Stimulated activated naive B cell treated with anti-CD40 and anti-IgM and Interleukin-4, amounts not matched to agents 10 μg/mL and 1 μg/mL and 100 μg/mL, for 72 hours (primary cell): ENCODE data around the gene CHN2.

ENCODE experiments used
- ATAC-seq, 2 donors: fragments of 150-1000 bp; cut with Tn5 transposase; replicated peaks; 2 replicates each; pipeline ENCODE4 v1.10.0; 2021; ENCODE audit warnings: moderate library complexity in 1 of 2
- DNase-seq: peaks from one replicate; pipeline ENCODE4 v3.0.0; 2021
- H3K27ac Mint-ChIP-seq: one replicate; pipeline ENCODE4 v1.8.0; 2022; ENCODE audit warnings: mild to moderate bottlenecking, mixed read lengths
- H3K27me3 Mint-ChIP-seq, 2 donors: one replicate each; pipeline ENCODE4 v1.8.0; 2022; ENCODE audit warnings: mixed read lengths in 2 of 2
- H3K36me3 Mint-ChIP-seq, 2 donors: one replicate each; pipeline ENCODE4 v1.8.0; 2022; ENCODE audit warnings: mixed read lengths in 2 of 2, mild to moderate bottlenecking in 1 of 2
- H3K4me1 Mint-ChIP-seq, 2 donors: one replicate each; pipeline ENCODE4 v1.8.0; 2022; ENCODE audit warnings: mixed read lengths in 2 of 2, mild to moderate bottlenecking in 1 of 2
- H3K4me3 Mint-ChIP-seq, 2 donors: one replicate each; pipeline ENCODE4 v1.8.0; 2022; ENCODE audit warnings: mild to moderate bottlenecking in 2 of 2, mixed read lengths in 2 of 2, moderate library complexity in 1 of 2
- H3K9me3 Mint-ChIP-seq, 2 donors: one replicate each; pipeline ENCODE4 v1.8.0; 2022; ENCODE audit warnings: mixed read lengths in 2 of 2, mild to moderate bottlenecking in 1 of 2

Gene CHN2

GRCh38 chr7:29284696-29285443, 90.3 kb downstream of the CHN2 start:
- DNase-seq (no peak), ATAC-seq (no peak)
- no peak overlapping the region for H3K27ac Mint-ChIP-seq
- peaks cover 13 to 18% of the 10 kb centered on the region in 2 donors for H3K27me3 Mint-ChIP-seq
- peak overlapping the region in 1 of 2 donors; percentile 22 for H3K4me3 Mint-ChIP-seq
- H3K9me3 Mint-ChIP-seq: peaks cover 0 to 4% of the 10 kb centered on the region in 2 donors
- H3K4me1 Mint-ChIP-seq: peaks cover 28 to 42% of the 10 kb centered on the region in 2 donors
- no peaks in the 10 kb centered on the region for H3K36me3 Mint-ChIP-seq

DNA sequence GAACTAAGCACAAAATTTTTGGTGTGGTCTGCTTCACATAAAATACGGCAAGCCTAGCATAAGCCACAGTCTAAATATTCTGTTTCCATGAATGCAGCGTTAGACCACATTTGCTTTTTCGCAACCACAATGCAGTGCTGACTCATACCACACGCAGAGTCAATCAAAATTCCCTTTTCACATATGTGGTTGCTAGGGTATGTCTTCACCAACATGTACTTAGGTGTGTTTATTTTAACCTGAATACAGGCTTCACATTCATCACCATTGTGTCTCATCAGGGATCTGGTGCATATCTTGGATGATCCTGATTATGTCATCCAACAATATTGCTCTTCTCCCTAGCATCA, 90.8 kb downstream of the CHN2 start:
- peaks cover 12 to 18% of the 10 kb centered on the region in 2 donors for H3K27me3 Mint-ChIP-seq
- peak overlapping the region in 1 of 2 donors; percentile 22 for H3K4me3 Mint-ChIP-seq
- no peak overlapping the region for H3K27ac Mint-ChIP-seq
- H3K9me3 Mint-ChIP-seq: peaks cover 0 to 4% of the 10 kb centered on the region in 2 donors
- no peaks in the 10 kb centered on the region for H3K36me3 Mint-ChIP-seq
- peaks cover 33 to 48% of the 10 kb centered on the region in 2 donors for H3K4me1 Mint-ChIP-seq
- DNase-seq: peak; percentile 52
- ATAC-seq: peak; percentile 75 to 78

DNA sequence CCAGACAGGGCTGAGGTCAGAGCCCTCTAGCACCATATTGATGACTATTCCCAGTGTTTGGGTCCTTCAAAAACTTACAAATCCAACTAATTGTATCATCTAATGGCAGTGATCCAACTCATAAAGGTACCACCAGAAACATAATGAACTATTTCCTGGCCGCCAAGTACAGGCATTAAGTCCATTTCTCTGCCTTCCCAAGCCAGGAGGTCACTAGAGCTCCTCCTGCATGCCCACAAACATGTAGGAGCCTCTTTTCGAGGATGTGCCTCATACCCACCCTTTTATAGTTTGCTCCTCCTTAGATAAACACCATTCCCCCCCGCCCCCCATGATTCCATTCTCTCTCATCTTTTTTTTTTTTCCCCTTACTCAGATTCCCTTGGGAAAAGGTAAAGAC, 91.3 kb downstream of the CHN2 start:
- H3K4me1 Mint-ChIP-seq: peaks cover 33 to 48% of the 10 kb centered on the region in 2 donors
- peaks cover 12 to 18% of the 10 kb centered on the region in 2 donors for H3K27me3 Mint-ChIP-seq
- H3K36me3 Mint-ChIP-seq: no peaks in the 10 kb centered on the region
- H3K4me3 Mint-ChIP-seq: no peak overlapping the region
- DNase-seq: no peak
- ATAC-seq: no peak
- H3K9me3 Mint-ChIP-seq: peaks cover 0 to 4% of the 10 kb centered on the region in 2 donors
- peak overlapping the region; percentile 14 for H3K27ac Mint-ChIP-seq

DNA sequence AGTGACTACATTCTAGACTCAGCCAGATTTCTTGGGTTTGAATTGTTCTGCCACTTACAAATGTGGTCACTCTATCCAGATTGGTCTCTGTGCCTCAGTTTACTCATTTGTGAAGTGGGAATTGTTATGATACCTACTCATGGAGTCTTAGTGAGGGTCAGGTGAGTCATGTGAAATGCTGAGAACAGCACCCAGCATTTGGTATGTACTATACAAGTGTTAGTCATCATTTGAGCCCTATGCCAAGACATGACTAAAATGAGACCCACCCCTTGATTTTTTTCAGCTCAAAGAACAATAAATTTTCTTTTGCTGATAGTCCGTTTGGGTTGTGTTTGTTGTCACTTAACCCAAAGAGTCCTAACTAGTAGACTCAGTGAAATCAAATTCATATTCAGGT, 92.8 kb downstream of the CHN2 start:
- peaks cover 34 to 48% of the 10 kb centered on the region in 2 donors for H3K4me1 Mint-ChIP-seq
- H3K27me3 Mint-ChIP-seq: peaks cover 12 to 18% of the 10 kb centered on the region in 2 donors
- no peak for ATAC-seq
- no peaks in the 10 kb centered on the region for H3K36me3 Mint-ChIP-seq
- no peak overlapping the region for H3K4me3 Mint-ChIP-seq
- peaks cover 0 to 4% of the 10 kb centered on the region in 2 donors for H3K9me3 Mint-ChIP-seq
- no peak for DNase-seq
- H3K27ac Mint-ChIP-seq: no peak overlapping the region

DNA sequence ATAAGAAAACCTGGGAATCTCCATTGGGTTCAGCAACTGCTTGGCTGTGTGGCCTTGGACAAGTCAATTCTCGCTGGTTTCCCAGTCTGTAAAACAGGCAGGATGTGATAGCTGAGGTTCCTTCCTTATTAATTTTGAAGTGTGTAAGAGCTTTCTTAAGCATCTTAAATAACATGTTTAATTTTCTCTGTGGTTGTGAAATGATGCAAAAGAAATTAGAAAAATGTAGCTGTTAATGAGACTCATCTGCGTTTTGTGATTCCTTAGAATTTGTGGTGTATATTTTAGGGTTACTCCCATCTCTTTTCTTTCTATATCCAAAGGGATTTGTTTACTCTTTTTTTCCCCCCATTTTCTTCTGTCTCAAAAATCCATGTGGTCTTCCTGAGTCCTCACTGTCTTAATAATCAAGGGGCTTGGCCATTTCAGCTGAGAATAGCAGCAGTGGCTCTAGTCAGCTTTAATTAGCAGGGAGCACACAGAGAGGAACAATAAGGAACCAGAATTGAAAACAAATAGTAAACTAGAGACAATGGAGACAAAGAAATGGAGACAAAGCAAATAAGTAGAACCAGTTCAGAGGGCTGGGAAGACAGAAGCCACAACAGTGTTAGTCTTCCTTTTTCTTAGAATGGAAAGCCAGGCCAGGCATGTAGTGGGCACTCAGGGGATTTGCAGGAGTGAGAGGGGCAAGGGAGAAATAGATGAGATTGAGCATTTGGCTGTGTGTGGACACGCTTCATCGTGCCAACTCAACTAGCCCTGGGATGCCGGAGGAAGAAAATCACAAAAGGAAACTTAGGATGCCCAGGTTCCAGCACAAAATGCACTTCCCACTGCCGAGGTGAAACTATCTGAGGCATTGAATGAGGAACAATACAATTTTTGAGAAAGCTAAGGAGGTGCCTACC, 93.9 kb downstream of the CHN2 start:
- Mint-ChIP-seq H3K27ac (no peak overlapping the region), H3K4me3 (no peak overlapping the region), H3K4me1 (peaks cover 29 to 40% of the 10 kb centered on the region in 2 donors), H3K27me3 (peaks cover 12 to 22% of the 10 kb centered on the region in 2 donors), H3K9me3 (peaks cover 0 to 4% of the 10 kb centered on the region in 2 donors), H3K36me3 (no peaks in the 10 kb centered on the region)
- DNase-seq: no peak
- ATAC-seq: no peak

- peak overlapping the region; percentile 86 for H3K27ac Mint-ChIP-seq
- peaks cover 0 to 4% of the 10 kb centered on the region in 2 donors for H3K9me3 Mint-ChIP-seq
- no peak for DNase-seq
- H3K4me1 Mint-ChIP-seq: peaks cover 29 to 40% of the 10 kb centered on the region in 2 donors
- peak overlapping the region; percentile 2 to 63 for H3K4me3 Mint-ChIP-seq
- H3K27me3 Mint-ChIP-seq: peaks cover 12 to 24% of the 10 kb centered on the region in 2 donors
- no peaks in the 10 kb centered on the region for H3K36me3 Mint-ChIP-seq
- peak; percentile 83 to 86 for ATAC-seq
Observed at GRCh38 chr7:29289156-29290021, 94.8 kb downstream of the CHN2 start.

DNA sequence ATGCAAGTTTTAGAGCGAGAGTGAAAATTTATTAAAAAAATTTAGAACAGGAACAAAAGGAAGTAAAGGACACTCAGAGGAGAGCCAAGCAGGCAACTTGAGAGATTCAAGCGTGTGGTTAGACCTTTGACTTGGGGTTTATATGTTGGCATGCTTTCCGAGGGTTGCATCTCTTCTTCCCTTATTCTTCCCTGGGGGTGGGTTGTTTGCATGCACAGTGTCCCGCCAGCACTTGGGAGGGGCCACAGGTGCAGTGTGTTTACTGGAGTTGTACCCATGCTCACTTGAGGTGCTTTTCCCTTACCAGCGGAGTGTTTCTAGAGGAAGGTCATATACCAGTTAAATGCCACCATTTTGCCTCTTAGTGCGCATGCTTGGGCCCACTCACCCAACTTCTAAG, 96.3 kb downstream of the CHN2 start:
- Mint-ChIP-seq H3K36me3 (no peaks in the 10 kb centered on the region), H3K27ac (no peak overlapping the region), H3K27me3 (peaks cover 8 to 19% of the 10 kb centered on the region in 2 donors), H3K9me3 (peaks cover 0 to 4% of the 10 kb centered on the region in 2 donors), H3K4me1 (peaks cover 19 to 28% of the 10 kb centered on the region in 2 donors), H3K4me3 (no peak overlapping the region)
- ATAC-seq: no peak
- DNase-seq: no peak

GRCh38 chr7:29291723-29292618, 97.4 kb downstream of the CHN2 start:
- Mint-ChIP-seq H3K27me3 (peaks cover 6 to 20% of the 10 kb centered on the region in 2 donors), H3K36me3 (no peaks in the 10 kb centered on the region), H3K4me3 (no peak overlapping the region), H3K4me1 (peaks cover 18 to 23% of the 10 kb centered on the region in 2 donors), H3K27ac (no peak overlapping the region), H3K9me3 (peaks cover 0 to 4% of the 10 kb centered on the region in 2 donors)
- ATAC-seq (no peak), DNase-seq (no peak)

DNA sequence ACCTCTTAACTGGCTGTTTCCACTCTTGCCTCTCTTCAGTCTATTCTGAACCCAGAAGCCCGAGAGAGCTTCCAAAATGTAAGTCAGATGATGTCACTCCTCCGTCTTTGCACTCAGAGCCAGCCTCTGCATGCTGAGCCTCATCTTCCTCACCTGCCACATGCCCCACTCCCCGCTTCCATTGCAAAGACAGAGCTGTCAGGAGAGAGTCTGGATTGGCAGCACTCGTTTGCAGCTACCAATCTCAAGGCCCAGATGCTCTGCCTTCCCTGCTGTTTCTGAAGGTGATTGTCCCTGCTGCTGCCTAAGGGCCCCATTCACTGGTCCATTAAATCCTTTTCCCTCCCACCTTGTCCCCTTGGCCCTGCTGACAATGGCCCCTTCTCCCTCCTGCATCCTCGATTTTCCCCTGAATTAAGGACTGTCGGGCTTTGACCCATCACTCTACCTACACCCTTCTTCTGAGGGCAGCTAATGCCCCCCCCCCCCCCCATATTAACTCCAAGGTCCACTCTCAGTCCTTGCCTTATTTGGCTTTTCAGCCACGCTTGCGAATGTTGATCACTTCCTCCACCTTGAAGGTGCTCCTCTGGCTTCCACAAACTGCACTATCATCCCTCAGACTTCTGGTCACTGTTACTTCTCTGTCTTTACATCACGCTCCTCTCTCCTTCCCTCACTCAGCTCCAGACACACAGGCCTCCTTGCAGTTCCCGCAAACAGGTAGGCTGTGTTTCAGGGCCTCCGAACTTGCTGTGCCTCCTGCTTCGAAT, 98.5 kb downstream of the CHN2 start:
- DNase-seq (no peak), ATAC-seq (no peak)
- no peak overlapping the region for H3K27ac Mint-ChIP-seq
- peaks cover 0 to 19% of the 10 kb centered on the region in 2 donors for H3K27me3 Mint-ChIP-seq
- peaks cover 0 to 4% of the 10 kb centered on the region in 2 donors for H3K9me3 Mint-ChIP-seq
- no peaks in the 10 kb centered on the region for H3K36me3 Mint-ChIP-seq
- no peak overlapping the region for H3K4me3 Mint-ChIP-seq
- H3K4me1 Mint-ChIP-seq: peaks cover 16 to 23% of the 10 kb centered on the region in 2 donors

DNA sequence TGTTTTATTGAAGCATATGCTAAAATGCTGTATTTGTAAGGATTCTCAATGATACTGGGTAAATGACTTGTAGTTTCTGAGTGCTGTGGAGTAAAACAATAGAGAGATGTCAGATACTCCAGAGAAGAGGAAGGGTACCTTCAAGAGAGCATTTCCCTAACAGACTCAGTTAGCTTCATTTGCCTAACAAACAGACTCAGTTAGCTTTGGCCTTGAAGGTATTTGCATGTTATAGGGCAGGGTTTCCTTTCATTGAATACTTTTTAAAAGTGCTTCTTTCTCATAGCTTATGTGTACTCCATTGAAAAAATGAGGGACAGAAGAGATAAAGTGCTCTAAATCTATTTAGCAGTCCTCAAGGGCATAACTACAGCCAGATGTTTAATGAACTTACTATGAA, 101.8 kb downstream of the CHN2 start:
- Mint-ChIP-seq H3K27me3 (peaks cover 0 to 20% of the 10 kb centered on the region in 2 donors), H3K36me3 (no peaks in the 10 kb centered on the region), H3K4me1 (no peaks in the 10 kb centered on the region), H3K4me3 (no peak overlapping the region), H3K27ac (no peak overlapping the region), H3K9me3 (no peaks in the 10 kb centered on the region)
- DNase-seq: no peak
- no peak for ATAC-seq

DNA sequence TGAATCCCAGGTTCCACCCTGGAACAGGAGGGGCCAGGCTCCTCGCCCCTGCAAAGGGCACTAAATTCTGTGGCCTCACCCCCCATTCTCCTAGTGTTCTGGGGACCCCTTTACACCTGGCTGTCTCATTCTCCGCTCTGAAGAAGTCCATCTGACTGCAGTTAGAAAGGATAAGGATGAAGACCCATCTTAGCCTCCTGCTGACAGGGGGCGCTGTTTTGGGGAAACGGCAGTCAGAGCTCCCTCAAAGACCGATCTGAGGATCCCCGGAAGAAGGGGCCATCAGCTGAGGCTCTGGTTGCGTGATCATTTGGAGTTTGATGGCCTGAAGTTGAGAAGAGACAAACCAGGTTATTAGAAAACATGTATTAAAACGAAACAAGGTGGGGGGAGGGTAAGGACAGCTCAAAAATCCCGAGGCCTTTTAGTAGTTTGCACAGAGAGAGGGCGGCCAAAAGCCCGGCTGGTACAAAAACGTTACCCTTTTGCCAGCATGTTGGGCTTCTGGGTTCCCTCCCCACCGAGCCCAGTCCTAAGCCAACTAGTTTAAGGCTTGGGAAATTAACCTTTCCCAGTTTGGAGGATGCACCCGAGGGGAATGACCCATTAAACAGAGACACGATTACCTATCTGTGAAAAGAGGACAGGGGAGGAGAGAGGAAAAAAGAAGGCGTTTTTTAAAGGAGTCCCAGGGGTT, 102.8 kb downstream of the CHN2 start:
- no peak overlapping the region for H3K27ac Mint-ChIP-seq
- H3K9me3 Mint-ChIP-seq: no peaks in the 10 kb centered on the region
- no peak overlapping the region for H3K4me3 Mint-ChIP-seq
- no peaks in the 10 kb centered on the region for H3K36me3 Mint-ChIP-seq
- ATAC-seq (no peak), DNase-seq (no peak)
- H3K27me3 Mint-ChIP-seq: peaks cover 0 to 20% of the 10 kb centered on the region in 2 donors
- no peaks in the 10 kb centered on the region for H3K4me1 Mint-ChIP-seq

- Mint-ChIP-seq H3K9me3 (no peaks in the 10 kb centered on the region), H3K4me1 (no peaks in the 10 kb centered on the region), H3K36me3 (no peaks in the 10 kb centered on the region), H3K27me3 (peaks cover 11 to 27% of the 10 kb centered on the region in 2 donors), H3K4me3 (no peak overlapping the region), H3K27ac (no peak overlapping the region)
- DNase-seq (no peak), ATAC-seq (no peak)
Observed at GRCh38 chr7:29299086-29299485, 104.5 kb downstream of the CHN2 start.
